H9 (cell line): Measurements from ENCODE around the gene GLOD4. TPM values are rescaled to one million over a fixed set of nuclear protein-coding genes. Genes with fewer than 3 reads are reported as not detected.

Experiments
- DNase-seq: peaks from one replicate; pipeline ENCODE4 v3.0.0-alpha.2; 2017
- H2AFZ ChIP-seq: one replicate; pipeline ENCODE4 v1.6.1; 2013; ENCODE audit warnings: mild to moderate bottlenecking, low read length, control low read depth, moderate library complexity
- H2AK5ac ChIP-seq: 2 replicates; pipeline ENCODE4 v1.6.1; 2013; ENCODE audit warnings: low read length, control low read depth, mixed read lengths; ENCODE audit not compliant: insufficient read length
- H2BK120ac ChIP-seq: one replicate; pipeline ENCODE4 v1.6.1; 2013; ENCODE audit warnings: low read depth, mild to moderate bottlenecking, low read length, control low read depth, inconsistent platforms; ENCODE audit not compliant: poor library complexity, severe bottlenecking
- H2BK12ac ChIP-seq: 2 replicates; pipeline ENCODE4 v1.6.1; 2013; ENCODE audit warnings: low read length, control low read depth, mixed read lengths, low read depth; ENCODE audit not compliant: insufficient read length
- H2BK15ac ChIP-seq: 2 replicates; pipeline ENCODE4 v1.6.1; 2013; ENCODE audit warnings: low read depth, low read length, control low read depth
- H2BK20ac ChIP-seq: one replicate; pipeline ENCODE4 v1.6.1; 2013; ENCODE audit warnings: low read depth, mild to moderate bottlenecking, low read length, control low read depth, inconsistent platforms; ENCODE audit not compliant: poor library complexity, severe bottlenecking
- H2BK5ac ChIP-seq: 2 replicates; pipeline ENCODE4 v1.6.1; 2013; ENCODE audit warnings: low read length, control low read depth, mixed read lengths; ENCODE audit not compliant: insufficient read length
- H3K14ac ChIP-seq: 2 replicates; pipeline ENCODE4 v1.6.1; 2013; ENCODE audit warnings: low read length, control low read depth; ENCODE audit not compliant: insufficient read depth
- H3K18ac ChIP-seq: 2 replicates; pipeline ENCODE4 v1.6.1; 2013; ENCODE audit warnings: low read depth, mild to moderate bottlenecking, mixed read lengths, low read length, control low read depth; ENCODE audit not compliant: insufficient read length
- H3K23ac ChIP-seq: 2 replicates; pipeline ENCODE4 v1.6.1; 2013; ENCODE audit warnings: low read length, control low read depth, mixed read lengths, low read depth; ENCODE audit not compliant: insufficient read length
- H3K23me2 ChIP-seq: 2 replicates; pipeline ENCODE4 v1.6.1; 2013; ENCODE audit warnings: low read depth, mild to moderate bottlenecking, mixed read lengths, low read length, control low read depth; ENCODE audit not compliant: insufficient read length, poor library complexity, severe bottlenecking
- H3K27ac ChIP-seq: 2 replicates; pipeline ENCODE4 v1.5.1; 2013; ENCODE audit warnings: low read length, control low read depth, mixed read lengths, low read depth; ENCODE audit not compliant: insufficient read length
- H3K27me3 ChIP-seq: 2 replicates; pipeline ENCODE4 v1.6.1; 2013; ENCODE audit warnings: low read length, control low read depth, inconsistent platforms; ENCODE audit not compliant: insufficient read depth
- H3K4ac ChIP-seq: 2 replicates; pipeline ENCODE4 v1.6.1; 2013; ENCODE audit warnings: low read depth, mild to moderate bottlenecking, control low read depth, inconsistent platforms, low read length, moderate library complexity
- H3K4me1 ChIP-seq: 2 replicates; pipeline ENCODE4 v1.6.1; 2013; ENCODE audit warnings: low read length, control low read depth, inconsistent platforms; ENCODE audit not compliant: insufficient read depth
- H3K4me2 ChIP-seq: 2 replicates; pipeline ENCODE4 v1.6.1; 2013; ENCODE audit warnings: low read length, control low read depth, mixed read lengths; ENCODE audit not compliant: insufficient read length, insufficient read depth
- H3K56ac ChIP-seq: 2 replicates; pipeline ENCODE4 v1.6.1; 2013; ENCODE audit warnings: low read depth, mild to moderate bottlenecking, mixed read lengths, low read length, control low read depth; ENCODE audit not compliant: insufficient read length
- H3K79me1 ChIP-seq: 2 replicates; pipeline ENCODE4 v1.6.1; 2013; ENCODE audit warnings: low read depth, mild to moderate bottlenecking, moderate library complexity, low read length, control low read depth, inconsistent platforms; ENCODE audit not compliant: insufficient read depth, poor library complexity, severe bottlenecking
- H3K79me2 ChIP-seq: 2 replicates; pipeline ENCODE4 v1.6.1; 2013; ENCODE audit warnings: low read length, control low read depth, inconsistent platforms; ENCODE audit not compliant: insufficient read depth
- H3K9ac ChIP-seq: 2 replicates; pipeline ENCODE4 v1.6.1; 2013; ENCODE audit warnings: low read length, control low read depth, mixed read lengths; ENCODE audit not compliant: insufficient read length; ENCODE audit errors: extremely low read depth
- H3K9me3 ChIP-seq: one replicate; pipeline ENCODE4 v1.6.1; 2013; ENCODE audit warnings: low read depth, low read length, inconsistent platforms; ENCODE audit not compliant: control insufficient read depth
- H3T11ph ChIP-seq: one replicate; pipeline ENCODE4 v1.6.1; 2013; ENCODE audit warnings: mild to moderate bottlenecking, low read length, control low read depth, inconsistent platforms
- H4K20me1 ChIP-seq: one replicate; pipeline ENCODE4 v1.6.1; 2013; ENCODE audit not compliant: control insufficient read depth, insufficient read length, insufficient read depth
- H4K5ac ChIP-seq: 2 replicates; pipeline ENCODE4 v1.6.1; 2013; ENCODE audit warnings: low read depth, mild to moderate bottlenecking, mixed read lengths, low read length, control low read depth; ENCODE audit not compliant: insufficient read length
- H4K8ac ChIP-seq: replicated peaks from 2 replicates; pipeline ENCODE4 v1.6.1; 2013; ENCODE audit warnings: low read length, control low read depth, mixed read lengths, low read depth; ENCODE audit not compliant: insufficient read length
- H4K91ac ChIP-seq: 2 replicates; pipeline ENCODE4 v1.6.1; 2013; ENCODE audit warnings: low read depth, mild to moderate bottlenecking, moderate library complexity, mixed read lengths, low read length, control low read depth; ENCODE audit not compliant: insufficient read length
- H3K27ac Mint-ChIP-seq, 3 experiments: 2 replicates in 2 of 3; 3 replicates in 1 of 3; pipeline ENCODE4 v1.8.0; 2020 to 2021; ENCODE audit warnings: mixed read lengths in 3 of 3, mild to moderate bottlenecking in 1 of 3, moderate library complexity in 1 of 3
- H3K27me3 Mint-ChIP-seq: 2 replicates; pipeline ENCODE4 v1.8.0; 2021; ENCODE audit warnings: low read depth, mild to moderate bottlenecking, moderate library complexity, mixed read lengths
- H3K36me3 Mint-ChIP-seq, 3 experiments: 2 replicates in 2 of 3; 3 replicates in 1 of 3; pipeline ENCODE4 v1.8.0; 2020 to 2021; ENCODE audit warnings: low read depth in 3 of 3, mixed read lengths in 3 of 3; ENCODE audit not compliant: insufficient read depth in 1 of 3
- H3K4me1 Mint-ChIP-seq, 2 experiments: 2 replicates each; pipeline ENCODE4 v1.8.0; 2020; ENCODE audit warnings: mixed read lengths in 2 of 2
- H3K4me3 Mint-ChIP-seq, 2 experiments: 2 replicates in 1 of 2; 3 replicates in 1 of 2; pipeline ENCODE4 v1.8.0; 2020 to 2021; ENCODE audit warnings: mild to moderate bottlenecking in 2 of 2, mixed read lengths in 2 of 2, moderate library complexity in 1 of 2
- H3K9me3 Mint-ChIP-seq, 2 experiments: 2 replicates in 1 of 2; 3 replicates in 1 of 2; pipeline ENCODE4 v1.8.0; 2020; ENCODE audit warnings: mild to moderate bottlenecking in 2 of 2, mixed read lengths in 2 of 2, moderate library complexity in 1 of 2
- WGBS: extraction: QIAGEN DNeasy Blood & Tissue Kit; methylation state at CpG from one replicate; pipeline ENCODE4 v1.1.7; 2013; ENCODE audit warnings: missing lambda C conversion rate, low lambda C conversion rate, mixed read lengths; ENCODE audit not compliant: insufficient read length; ENCODE audit errors: extremely low coverage; 5-methylcytosine and 5-hydroxymethylcytosine counted together
- total RNA-seq: library from RNA; stranded (reverse); gene quantifications from 2 replicates; pipeline ENCODE4 v1.2.1, GENCODE V29; 2021
- TF ChIP-seq, protein P1 (sequence below): fragments of 200-600 bp; sonication (generic); conservative IDR thresholded peaks from 3 replicates; pipeline ENCODE4 v1.8.0; 2021; ENCODE audit warnings: antibody characterized with exemption, mild to moderate bottlenecking

The GLOD4 gene
- total RNA-seq, 1 experiment from 2014 or later: 106 TPM

DNA sequence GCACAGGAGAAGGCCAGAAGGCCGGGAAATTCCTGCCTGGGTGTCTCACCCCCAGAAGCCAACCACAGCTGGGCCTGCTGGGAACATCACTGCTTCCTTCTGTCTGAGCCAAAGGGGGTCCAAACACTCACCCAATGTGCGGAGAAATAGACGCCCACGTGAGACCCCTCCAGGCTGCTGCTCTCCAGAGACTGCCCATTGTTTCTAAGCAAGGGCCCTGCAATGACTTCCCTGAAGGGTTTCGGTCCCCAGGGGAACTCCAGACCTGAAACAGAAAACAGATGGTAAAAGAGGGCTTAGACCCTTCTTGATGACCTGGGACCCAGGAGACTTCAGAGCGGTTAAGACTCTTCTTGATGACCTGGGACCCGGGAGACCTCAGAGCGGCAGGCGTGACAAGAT lies 41.4 kb upstream of the GLOD4 start:
- H2BK120ac ChIP-seq: no peak overlapping the region
- Mint-ChIP-seq H3K27ac (no peak overlapping the region), H3K4me3 (no peak overlapping the region), H3K4me1 (no peaks in the 10 kb centered on the region), H3K36me3 (peaks cover 30 to 51% (median 51%) of the 10 kb centered on the region in 3 experiments), H3K9me3 (no peaks in the 10 kb centered on the region), H3K27me3 (no peaks in the 10 kb centered on the region)
- no peak overlapping the region for H4K91ac ChIP-seq
- no peak overlapping the region for H3K27ac ChIP-seq
- H4K8ac ChIP-seq: no peak overlapping the region
- DNase-seq: no peak
- H3K9me3 ChIP-seq: no peaks in the 10 kb centered on the region
- H3T11ph ChIP-seq: no peak overlapping the region
- no peaks in the 10 kb centered on the region for H3K23me2 ChIP-seq
- no peak overlapping the region for H2BK12ac ChIP-seq
- no peaks in the 10 kb centered on the region for H3K27me3 ChIP-seq
- TF ChIP-seq, protein P1, sequence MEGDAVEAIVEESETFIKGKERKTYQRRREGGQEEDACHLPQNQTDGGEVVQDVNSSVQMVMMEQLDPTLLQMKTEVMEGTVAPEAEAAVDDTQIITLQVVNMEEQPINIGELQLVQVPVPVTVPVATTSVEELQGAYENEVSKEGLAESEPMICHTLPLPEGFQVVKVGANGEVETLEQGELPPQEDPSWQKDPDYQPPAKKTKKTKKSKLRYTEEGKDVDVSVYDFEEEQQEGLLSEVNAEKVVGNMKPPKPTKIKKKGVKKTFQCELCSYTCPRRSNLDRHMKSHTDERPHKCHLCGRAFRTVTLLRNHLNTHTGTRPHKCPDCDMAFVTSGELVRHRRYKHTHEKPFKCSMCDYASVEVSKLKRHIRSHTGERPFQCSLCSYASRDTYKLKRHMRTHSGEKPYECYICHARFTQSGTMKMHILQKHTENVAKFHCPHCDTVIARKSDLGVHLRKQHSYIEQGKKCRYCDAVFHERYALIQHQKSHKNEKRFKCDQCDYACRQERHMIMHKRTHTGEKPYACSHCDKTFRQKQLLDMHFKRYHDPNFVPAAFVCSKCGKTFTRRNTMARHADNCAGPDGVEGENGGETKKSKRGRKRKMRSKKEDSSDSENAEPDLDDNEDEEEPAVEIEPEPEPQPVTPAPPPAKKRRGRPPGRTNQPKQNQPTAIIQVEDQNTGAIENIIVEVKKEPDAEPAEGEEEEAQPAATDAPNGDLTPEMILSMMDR: no peak
- no peak overlapping the region for H2BK15ac ChIP-seq
- no peaks in the 10 kb centered on the region for H4K20me1 ChIP-seq
- H3K79me2 ChIP-seq: no peaks in the 10 kb centered on the region
- H2AK5ac ChIP-seq: no peak overlapping the region
- H3K4ac ChIP-seq: no peak overlapping the region
- H2AFZ ChIP-seq: no peak overlapping the region
- WGBS: no CpG with 5 or more reads among the region's 9 CpGs
- no peak overlapping the region for H3K18ac ChIP-seq
- no peak overlapping the region for H3K14ac ChIP-seq
- no peak overlapping the region for H3K9ac ChIP-seq
- H3K56ac ChIP-seq: no peak overlapping the region
- H3K4me1 ChIP-seq: no peaks in the 10 kb centered on the region
- no peak overlapping the region for H2BK5ac ChIP-seq
- no peak overlapping the region for H4K5ac ChIP-seq
- H3K23ac ChIP-seq: no peak overlapping the region
- no peak overlapping the region for H3K4me2 ChIP-seq
- H2BK20ac ChIP-seq: no peak overlapping the region
- H3K79me1 ChIP-seq: peaks cover 3% of the 10 kb centered on the region
